ENCODE measurements around the gene PRKAG2.

The PRKAG2 gene

DNA sequence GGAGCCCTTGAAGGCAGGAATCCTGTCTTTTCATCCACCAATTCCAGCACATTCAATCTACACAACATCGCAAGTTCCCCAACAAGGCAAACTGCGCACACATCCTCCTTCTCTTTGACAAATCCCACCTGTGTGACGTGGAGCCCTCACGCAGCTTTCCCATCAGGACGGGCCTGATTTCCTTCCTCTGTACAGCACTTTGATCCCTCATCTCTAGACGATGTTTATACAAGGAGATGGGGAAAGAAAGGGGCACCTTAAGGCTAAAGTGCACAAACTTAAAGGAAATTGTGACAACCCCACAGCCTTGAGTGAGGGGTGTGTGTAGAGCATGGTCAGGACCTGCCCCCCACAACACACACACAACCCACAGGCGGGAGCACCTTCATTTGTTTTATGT is 97.2 kb downstream of the PRKAG2 start:
- no peak for DNase-seq (ENCODE audit: low read depth)
- no peak overlapping the region for H3K4me3 ChIP-seq (ENCODE audit: low read depth, low read length)
- TF ChIP-seq, protein P1, sequence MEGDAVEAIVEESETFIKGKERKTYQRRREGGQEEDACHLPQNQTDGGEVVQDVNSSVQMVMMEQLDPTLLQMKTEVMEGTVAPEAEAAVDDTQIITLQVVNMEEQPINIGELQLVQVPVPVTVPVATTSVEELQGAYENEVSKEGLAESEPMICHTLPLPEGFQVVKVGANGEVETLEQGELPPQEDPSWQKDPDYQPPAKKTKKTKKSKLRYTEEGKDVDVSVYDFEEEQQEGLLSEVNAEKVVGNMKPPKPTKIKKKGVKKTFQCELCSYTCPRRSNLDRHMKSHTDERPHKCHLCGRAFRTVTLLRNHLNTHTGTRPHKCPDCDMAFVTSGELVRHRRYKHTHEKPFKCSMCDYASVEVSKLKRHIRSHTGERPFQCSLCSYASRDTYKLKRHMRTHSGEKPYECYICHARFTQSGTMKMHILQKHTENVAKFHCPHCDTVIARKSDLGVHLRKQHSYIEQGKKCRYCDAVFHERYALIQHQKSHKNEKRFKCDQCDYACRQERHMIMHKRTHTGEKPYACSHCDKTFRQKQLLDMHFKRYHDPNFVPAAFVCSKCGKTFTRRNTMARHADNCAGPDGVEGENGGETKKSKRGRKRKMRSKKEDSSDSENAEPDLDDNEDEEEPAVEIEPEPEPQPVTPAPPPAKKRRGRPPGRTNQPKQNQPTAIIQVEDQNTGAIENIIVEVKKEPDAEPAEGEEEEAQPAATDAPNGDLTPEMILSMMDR (IDR thresholded peaks at IDR 0.05; ENCODE audit: insufficient read depth, low read depth, low read length, missing control alignments) = no peak

DNA sequence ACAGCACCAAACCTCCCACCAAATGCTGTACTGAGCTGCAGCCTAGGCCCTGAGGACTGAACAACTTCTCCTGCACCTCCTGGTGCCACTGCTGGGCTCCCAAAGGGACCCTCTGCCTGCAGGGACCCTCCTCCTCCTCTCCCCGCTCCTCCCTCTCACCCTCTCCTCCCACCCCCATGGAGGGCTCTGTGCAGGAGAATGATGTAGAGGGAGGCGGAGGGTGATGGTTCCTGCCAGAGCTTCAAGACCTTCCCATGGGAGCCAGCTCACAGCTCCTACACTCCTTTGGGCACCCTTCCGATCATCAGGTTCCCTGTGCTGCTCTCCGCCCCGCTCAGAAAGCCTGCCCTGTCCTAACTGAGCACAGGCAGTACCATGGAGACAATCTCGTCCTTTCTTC is 97.7 kb downstream of the PRKAG2 start:
- TF ChIP-seq, protein P1 (IDR thresholded peaks at IDR 0.05; ENCODE audit: insufficient read depth, low read depth, low read length, missing control alignments) = no peak
- H3K4me3 ChIP-seq (ENCODE audit: low read depth, low read length) = no peak overlapping the region
- DNase-seq (ENCODE audit: low read depth) = no peak

DNA sequence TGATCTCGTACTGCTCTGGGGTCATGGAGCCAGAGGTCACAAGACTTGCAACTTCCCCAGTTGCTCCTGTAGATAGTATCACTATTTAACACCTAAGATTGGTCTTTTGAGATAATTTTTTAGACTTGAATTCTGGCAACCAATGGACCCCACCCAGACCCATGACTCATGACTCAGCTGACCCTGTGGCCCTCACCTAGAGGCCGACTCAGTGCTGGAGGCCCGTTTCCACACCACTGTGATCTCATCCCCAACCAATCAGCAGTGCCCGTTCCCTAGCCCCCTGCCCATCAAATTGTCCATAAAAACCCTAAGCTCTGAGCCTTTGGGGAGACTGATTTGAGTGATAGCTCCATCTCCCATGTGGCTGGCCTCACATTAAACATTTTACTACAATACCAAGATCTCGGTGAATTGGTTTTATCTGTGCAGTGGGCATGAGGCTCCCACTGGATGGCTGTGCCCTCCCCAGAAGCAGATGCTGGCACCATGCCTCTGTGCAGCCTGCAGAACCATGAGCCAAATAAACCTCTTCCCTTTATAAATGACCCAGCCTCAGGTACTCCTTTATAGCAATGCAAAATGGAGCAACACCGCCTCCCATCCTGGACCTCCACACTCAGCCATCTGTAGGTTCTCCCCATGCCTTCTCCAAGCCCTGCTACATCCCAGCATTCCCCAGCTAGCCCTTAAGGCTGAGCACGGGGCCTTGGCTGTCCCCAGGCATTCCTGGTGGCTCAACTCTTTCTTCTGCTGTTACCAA is 98.8 kb downstream of the PRKAG2 start:
- no peak for DNase-seq (ENCODE audit: low read depth)
- no peak overlapping the region for H3K4me3 ChIP-seq (ENCODE audit: low read depth, low read length)
- TF ChIP-seq, protein P1 (IDR thresholded peaks at IDR 0.05; ENCODE audit: insufficient read depth, low read depth, low read length, missing control alignments) = no peak

DNA sequence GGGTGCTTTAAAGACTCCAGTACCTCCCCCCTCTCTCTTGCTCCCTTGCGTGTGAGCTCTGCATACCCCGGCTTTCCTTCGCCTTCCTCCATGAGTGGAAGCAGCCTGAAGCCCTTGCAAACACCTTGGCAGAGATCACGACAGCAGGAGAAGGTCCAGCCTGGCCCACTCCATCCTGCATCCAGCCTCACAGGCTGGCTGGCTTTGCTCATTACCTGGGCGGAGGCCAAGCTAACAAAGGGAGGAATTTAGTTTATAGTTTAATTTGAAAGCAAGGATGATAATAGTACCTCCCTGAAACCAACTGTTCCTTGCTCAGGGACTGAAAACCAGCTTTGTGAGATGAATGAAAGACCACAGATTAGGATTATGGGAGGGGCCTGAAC is 99.4 kb downstream of the PRKAG2 start:
- H3K4me3 ChIP-seq (ENCODE audit: low read depth, low read length) = no peak overlapping the region
- no peak for DNase-seq (ENCODE audit: low read depth)
- TF ChIP-seq, protein P1 (IDR thresholded peaks at IDR 0.05; ENCODE audit: insufficient read depth, low read depth, low read length, missing control alignments) = no peak

DNA sequence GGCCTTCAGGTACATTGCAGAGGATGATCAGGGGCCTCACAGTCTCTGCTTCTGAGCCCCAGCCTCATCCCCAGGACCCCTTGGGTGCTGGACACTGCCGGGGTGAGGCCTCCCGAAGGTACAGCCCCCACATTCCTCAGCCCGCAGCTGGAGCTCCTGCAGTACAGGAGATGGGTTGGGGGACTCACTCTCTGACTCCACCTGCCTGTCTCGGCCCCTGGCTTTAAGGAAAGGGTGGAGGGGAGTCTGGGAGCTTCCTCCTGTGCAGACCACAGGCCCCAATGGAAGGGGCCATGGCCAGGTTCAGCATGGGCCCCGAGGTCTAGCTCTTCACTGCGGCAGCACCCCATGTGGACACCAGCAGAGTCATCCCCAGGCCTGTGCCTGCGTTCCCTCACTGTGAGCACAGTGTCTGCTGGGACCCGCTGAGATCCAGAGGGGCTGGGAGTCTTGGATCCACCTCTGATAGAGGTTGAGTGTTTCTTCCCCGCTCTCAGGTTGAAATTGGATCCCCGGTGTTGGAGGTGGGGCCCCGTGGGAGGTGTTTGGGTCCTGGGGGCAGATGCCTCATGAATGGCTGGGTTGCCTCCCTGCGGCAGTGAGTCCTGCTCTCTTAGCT is 99.9 kb downstream of the PRKAG2 start:
- TF ChIP-seq, protein P1 (IDR thresholded peaks at IDR 0.05; ENCODE audit: insufficient read depth, low read depth, low read length, missing control alignments) = no peak
- no peak overlapping the region for H3K4me3 ChIP-seq (ENCODE audit: low read depth, low read length)
- no peak for DNase-seq (ENCODE audit: low read depth)

DNA sequence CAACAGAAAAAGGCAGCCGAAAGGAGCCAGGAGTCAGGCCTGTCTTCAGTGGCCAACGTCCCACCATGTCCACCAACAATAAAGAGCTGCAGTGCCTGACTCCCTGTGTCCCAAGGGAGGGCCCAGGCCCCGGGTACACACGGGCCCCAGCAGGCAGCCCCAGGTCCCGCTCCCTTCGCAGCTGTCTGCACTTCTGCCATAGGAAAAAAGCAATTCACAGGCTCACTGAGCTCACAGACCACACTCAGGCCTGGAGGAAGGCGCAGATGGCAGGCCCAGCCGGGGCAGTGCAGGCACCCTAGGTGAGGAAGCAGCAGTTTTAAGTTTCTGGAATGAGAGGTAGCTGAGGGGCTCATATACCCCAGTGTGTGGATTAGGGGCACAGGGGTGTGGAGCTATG is 100.5 kb downstream of the PRKAG2 start:
- H3K4me3 ChIP-seq (ENCODE audit: low read depth, low read length) = no peak overlapping the region
- TF ChIP-seq, protein P1 (IDR thresholded peaks at IDR 0.05; ENCODE audit: insufficient read depth, low read depth, low read length, missing control alignments) = no peak
- DNase-seq (ENCODE audit: low read depth) = no peak
